Panc1 (cell line): Measurements from ENCODE around the gene TBX5.

Experiments used
- CTCF ChIP-seq: fragments of 450-650 bp; IDR thresholded peaks from 2 replicates; pipeline ENCODE4 v1.5.1; 2017; ENCODE audit warnings: mild to moderate bottlenecking
- REST ChIP-seq, 2 experiments: IDR thresholded peaks; 2 replicates each; pipeline ENCODE4 v1.6.1; 2011 to 2012; ENCODE audit warnings: low read depth in 2 of 2, control low read depth in 1 of 2, low read length in 1 of 2, mild to moderate bottlenecking in 1 of 2, moderate library complexity in 1 of 2; ENCODE audit not compliant: insufficient read depth in 1 of 2

DNA sequence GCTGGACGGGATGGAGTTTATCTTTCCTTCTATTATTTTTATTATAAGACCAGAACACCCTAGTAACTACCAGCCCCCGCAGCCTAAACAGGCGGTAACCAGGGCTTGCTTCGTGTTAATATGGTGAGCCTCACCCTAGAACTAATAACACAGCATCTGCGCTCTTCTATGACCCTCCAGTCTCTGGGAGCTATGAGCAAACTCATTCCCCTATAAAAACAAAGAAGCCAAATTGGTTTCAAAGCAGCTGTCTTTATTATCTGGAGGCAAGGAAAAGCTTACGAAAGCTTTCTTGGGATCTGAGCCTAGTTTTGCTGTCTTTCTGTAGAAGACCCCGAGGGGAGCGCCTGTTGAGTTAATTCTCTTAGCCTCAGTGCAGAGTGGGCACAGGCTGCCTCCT, 85.0 kb downstream of the TBX5 start:
- TF ChIP-seq CTCF (no peak), REST (IDR thresholded peaks at IDR 0.05; ENCODE audit: insufficient read depth in 1 of 2, low read depth in 2 of 2, low read length in 1 of 2) (no peak)
